DMS 273 treated with DMSO at 0.1 percent for 48 hours (cell line): ENCODE results near the gene PDLIM3.
A peak's percentile ranks its signal among the peaks of the same experiment; 100 is the strongest.
"Not testable (repeated sequence)": the region's sequence is repeated elsewhere in the genome, so short reads cannot be mapped to it uniquely, and the experiment has no call there.

Experiments
- DNase-seq: peaks from one replicate; lab custom pipeline; 2025; lab: John Stamatoyannopoulos, UW

The PDLIM3 gene

GRCh38 chr4:185552254-185552653 is 16.9 kb upstream of the PDLIM3 start:
- no peak for DNase-seq

GRCh38 chr4:185550933-185551332 is 15.6 kb upstream of the PDLIM3 start:
- DNase-seq, result no peak

- no peak for DNase-seq
Measured at GRCh38 chr4:185549095-185549639, 13.9 kb upstream of the PDLIM3 start.

- no peak for DNase-seq
Measured at GRCh38 chr4:185548587-185548986, 13.3 kb upstream of the PDLIM3 start.

GRCh38 chr4:185546335-185546734 is 11.0 kb upstream of the PDLIM3 start:
- DNase-seq, result no peak

GRCh38 chr4:185542626-185543315 is 7.5 kb upstream of the PDLIM3 start:
- DNase-seq, result no peak

GRCh38 chr4:185541251-185541727 is 6.0 kb upstream of the PDLIM3 start:
- DNase-seq, result no peak

- DNase-seq, result no peak
Measured at GRCh38 chr4:185540487-185541120, 5.3 kb upstream of the PDLIM3 start.

GRCh38 chr4:185540040-185540439 is 4.7 kb upstream of the PDLIM3 start:
- DNase-seq, result no peak

GRCh38 chr4:185538806-185539205 is 3.5 kb upstream of the PDLIM3 start:
- no peak for DNase-seq

- DNase-seq, result no peak
Measured at GRCh38 chr4:185536411-185536709, 1.1 kb upstream of the PDLIM3 start.

- peak; percentile 2 for DNase-seq
Measured at GRCh38 chr4:185535612-185536410, 504 bp upstream of the PDLIM3 start.

GRCh38 chr4:185534511-185534865 is 819 bp downstream of the PDLIM3 start:
- DNase-seq, result no peak

- no peak for DNase-seq
Measured at GRCh38 chr4:185532795-185533324, 2.4 kb downstream of the PDLIM3 start.

GRCh38 chr4:185532293-185532692 is 3.0 kb downstream of the PDLIM3 start:
- DNase-seq, result no peak

GRCh38 chr4:185531654-185532053 is 3.7 kb downstream of the PDLIM3 start:
- DNase-seq, result not testable (repeated sequence)

GRCh38 chr4:185529413-185529812 is 5.9 kb downstream of the PDLIM3 start:
- DNase-seq, result no peak

GRCh38 chr4:185524888-185525863 is 10.1 kb downstream of the PDLIM3 start:
- no peak for DNase-seq

- DNase-seq, result no peak
Measured at GRCh38 chr4:185523862-185524261, 11.4 kb downstream of the PDLIM3 start.

- no peak for DNase-seq
Measured at GRCh38 chr4:185522451-185522850, 12.9 kb downstream of the PDLIM3 start.

- no peak for DNase-seq
Measured at GRCh38 chr4:185520119-185520518, 15.2 kb downstream of the PDLIM3 start.
